ENCODE data around the gene VAMP1. TPM values are rescaled to one million over a fixed set of nuclear protein-coding genes. Genes with fewer than 3 reads are reported as not detected.
"Not testable (repeated sequence)": the region's sequence is repeated elsewhere in the genome, so short reads cannot be mapped to it uniquely, and the experiment has no call there.

Gene VAMP1
- total and polyA plus RNA-seq, 12 donors: 1.4 to 10.2 (median 3.0) TPM

DNA sequence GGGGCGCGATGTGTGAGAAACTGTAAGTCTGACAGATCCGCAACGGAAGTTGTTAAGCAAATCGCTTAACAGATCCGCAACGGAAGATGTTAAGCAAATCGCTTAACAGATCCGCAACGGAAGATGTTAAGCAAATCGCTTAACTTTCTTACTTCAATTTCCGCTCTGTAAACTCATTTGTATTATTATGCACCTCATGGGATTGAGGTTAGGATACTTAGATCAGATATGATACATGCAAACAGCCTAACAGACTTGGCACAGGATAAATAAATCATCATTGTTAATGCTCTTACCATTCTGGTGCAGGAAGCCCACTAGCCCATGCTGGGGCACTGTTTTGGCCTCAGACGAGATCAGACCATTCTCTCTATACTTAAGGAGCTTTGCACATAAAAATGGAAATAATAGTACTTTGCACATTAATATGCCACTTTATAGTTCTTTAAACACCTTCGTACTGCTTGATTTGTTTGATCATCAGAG lies 23.8 kb upstream of the VAMP1 start:
- peaks cover 0 to 55% (median 0%) of the 10 kb centered on the region in 9 donors for H3K36me3 ChIP-seq
- H3K4me3 ChIP-seq: peak overlapping the region; percentile 16 to 98 (median 74)
- intact Hi-C loops (cut with DNase I): loop anchor here in 5 of 10 donors (2.0 to 5.0 kb wide), 2 partner anchors 38 kb away; partner anchors contain the start of gene GAPDH (in 4 of the 5)
- no peak for DNase-seq
- peak overlapping the region in 7 of 10 donors; percentile 92 to 98 (median 97) for H3K27ac ChIP-seq
- 2% methylated on average over 14 of the region's 14 CpGs for WGBS, 2 donors
- no peak for ATAC-seq
- peaks cover 0 to 30% (median 26%) of the 10 kb centered on the region in 9 donors for H3K4me1 ChIP-seq
- TF ChIP-seq, protein P1, sequence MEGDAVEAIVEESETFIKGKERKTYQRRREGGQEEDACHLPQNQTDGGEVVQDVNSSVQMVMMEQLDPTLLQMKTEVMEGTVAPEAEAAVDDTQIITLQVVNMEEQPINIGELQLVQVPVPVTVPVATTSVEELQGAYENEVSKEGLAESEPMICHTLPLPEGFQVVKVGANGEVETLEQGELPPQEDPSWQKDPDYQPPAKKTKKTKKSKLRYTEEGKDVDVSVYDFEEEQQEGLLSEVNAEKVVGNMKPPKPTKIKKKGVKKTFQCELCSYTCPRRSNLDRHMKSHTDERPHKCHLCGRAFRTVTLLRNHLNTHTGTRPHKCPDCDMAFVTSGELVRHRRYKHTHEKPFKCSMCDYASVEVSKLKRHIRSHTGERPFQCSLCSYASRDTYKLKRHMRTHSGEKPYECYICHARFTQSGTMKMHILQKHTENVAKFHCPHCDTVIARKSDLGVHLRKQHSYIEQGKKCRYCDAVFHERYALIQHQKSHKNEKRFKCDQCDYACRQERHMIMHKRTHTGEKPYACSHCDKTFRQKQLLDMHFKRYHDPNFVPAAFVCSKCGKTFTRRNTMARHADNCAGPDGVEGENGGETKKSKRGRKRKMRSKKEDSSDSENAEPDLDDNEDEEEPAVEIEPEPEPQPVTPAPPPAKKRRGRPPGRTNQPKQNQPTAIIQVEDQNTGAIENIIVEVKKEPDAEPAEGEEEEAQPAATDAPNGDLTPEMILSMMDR (IDR thresholded peaks at IDR 0.05): no peak
- H3K9me3 ChIP-seq: no peaks in the 10 kb centered on the region
- no peaks in the 10 kb centered on the region for H3K27me3 ChIP-seq

DNA sequence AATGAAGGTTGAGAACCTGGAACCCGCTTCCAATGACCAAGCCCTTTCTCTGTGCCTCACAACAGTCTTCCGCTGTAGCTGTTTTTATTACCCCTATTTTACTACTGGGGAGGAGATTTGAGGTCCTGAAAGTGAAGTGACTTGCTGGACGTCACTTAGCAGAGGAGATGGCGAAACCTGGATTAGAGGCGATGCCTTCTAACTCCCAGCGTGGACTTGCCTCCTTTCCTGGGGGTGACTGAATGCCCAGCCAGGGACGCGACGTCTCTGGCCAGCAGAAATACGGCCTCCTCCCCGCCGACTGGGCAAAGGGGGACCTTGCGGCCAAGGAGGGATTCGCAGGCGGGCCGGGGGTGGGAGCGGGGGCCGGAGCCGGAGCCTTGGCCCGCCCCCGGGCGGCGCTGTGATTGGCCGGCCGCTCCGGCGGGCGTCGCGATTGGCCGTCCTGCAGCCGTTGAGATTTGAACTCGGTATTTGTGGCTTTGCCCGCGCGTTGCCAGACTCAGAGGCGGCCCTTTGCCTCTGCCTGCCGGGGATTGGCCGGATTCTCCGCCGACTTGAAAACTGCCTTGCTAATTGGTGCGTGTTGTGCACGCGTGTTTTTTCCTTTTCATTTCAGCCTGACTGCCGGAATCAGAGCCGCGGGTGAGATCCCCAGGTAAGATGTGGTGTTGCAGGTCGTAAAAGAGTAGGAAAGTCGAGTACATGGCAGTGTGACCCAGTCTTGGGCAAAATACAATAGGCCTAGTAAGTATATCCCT lies 23.2 kb upstream of the VAMP1 start, which contains the start of gene NCAPD2:
TSS of gene NCAPD2 (plus strand) at position 606 of the 761 bp plus-strand sequence. CDS start 997 bp downstream, outside the sequence.
- Histone ChIP-seq H3K4me3 (peak within 1 kb of the TSS; percentile 60 to 98 (median 74)), H3K36me3 (peaks cover 0 to 49% (median 0%) of the 10 kb centered on the region in 9 donors), H3K4me1 (peaks cover 0 to 30% (median 26%) of the 10 kb centered on the region in 9 donors), H3K9me3 (no peaks in the 10 kb centered on the region), H3K27me3 (no peaks in the 10 kb centered on the region), H3K27ac (peak within 1 kb of the TSS; percentile 89 to 98 (median 96))
- ATAC-seq (peak; percentile 95 to 98 (median 96)), DNase-seq (peak; percentile 93 to 94)
- TF ChIP-seq, protein P1 (IDR thresholded peaks at IDR 0.05): peak in 7 of 9 donors; percentile 27 to 50 (median 35)
- 1% methylated on average over 49 of the region's 49 CpGs for WGBS, 2 donors
- intact Hi-C loops (cut with DNase I): loop anchor here in 7 of 10 donors (1.0 to 5.0 kb wide), 4 partner anchors 23 to 41 kb away; partner anchors contain the start of genes GAPDH (in 6 of the 7) and VAMP1 (in 1 of the 7)

DNA sequence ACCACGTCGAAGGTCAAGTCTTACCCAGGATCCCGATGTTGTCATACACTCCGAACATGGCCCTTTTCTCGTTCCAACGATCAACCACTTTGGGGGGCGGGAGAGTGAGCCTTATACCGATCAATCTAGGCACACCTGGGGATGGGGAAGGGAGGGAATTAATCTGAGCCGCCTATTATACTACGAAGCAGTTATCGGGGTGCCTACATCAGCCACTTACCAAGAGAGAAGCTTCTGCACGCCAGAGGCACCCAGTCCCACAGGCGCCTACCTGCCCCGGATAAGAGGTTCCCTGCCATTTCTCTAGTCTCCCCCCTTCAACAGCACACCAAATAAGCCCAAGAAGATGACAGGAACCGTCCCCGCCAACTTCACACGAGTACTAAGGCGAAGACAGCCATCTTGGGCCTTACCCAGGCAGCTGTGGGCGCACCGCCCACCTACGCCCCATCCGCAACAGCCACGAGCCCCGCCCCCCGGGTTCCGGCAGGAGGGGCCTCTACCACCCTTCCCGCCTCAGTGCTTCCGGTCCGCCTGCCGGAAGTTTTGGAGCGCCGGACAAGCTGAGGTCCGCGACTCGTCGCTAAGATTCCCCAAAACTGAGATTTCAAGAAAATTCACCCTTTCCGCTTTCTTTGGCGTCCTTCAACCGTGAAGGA lies 22.5 kb upstream of the VAMP1 start, which contains the start of gene MRPL51:
TSS of gene MRPL51 (minus strand) at position 425 of the 659 bp plus-strand sequence. CDS start at position 299, 126 bp downstream.
- DNase-seq: peak; percentile 96 to 97
- peaks cover 0 to 30% (median 26%) of the 10 kb centered on the region in 9 donors for H3K4me1 ChIP-seq
- peak within 1 kb of the TSS; percentile 89 to 98 (median 96) for H3K27ac ChIP-seq
- TF ChIP-seq, protein P1 (IDR thresholded peaks at IDR 0.05): no peak
- no peaks in the 10 kb centered on the region for H3K27me3 ChIP-seq
- H3K9me3 ChIP-seq: no peaks in the 10 kb centered on the region
- WGBS, 2 donors: 1% methylated on average over 39 of the region's 39 CpGs
- peak; percentile 95 to 99 (median 98) for ATAC-seq
- H3K36me3 ChIP-seq: peaks cover 0 to 42% (median 0%) of the 10 kb centered on the region in 9 donors
- peak within 1 kb of the TSS; percentile 60 to 98 (median 74) for H3K4me3 ChIP-seq
- intact Hi-C loops (cut with DNase I): loop anchor here in 6 of 10 donors (1.0 to 5.0 kb wide), 3 partner anchors 23 to 42 kb away; partner anchors contain the start of genes GAPDH (in 6 of the 6) and VAMP1 (in 1 of the 6)

DNA sequence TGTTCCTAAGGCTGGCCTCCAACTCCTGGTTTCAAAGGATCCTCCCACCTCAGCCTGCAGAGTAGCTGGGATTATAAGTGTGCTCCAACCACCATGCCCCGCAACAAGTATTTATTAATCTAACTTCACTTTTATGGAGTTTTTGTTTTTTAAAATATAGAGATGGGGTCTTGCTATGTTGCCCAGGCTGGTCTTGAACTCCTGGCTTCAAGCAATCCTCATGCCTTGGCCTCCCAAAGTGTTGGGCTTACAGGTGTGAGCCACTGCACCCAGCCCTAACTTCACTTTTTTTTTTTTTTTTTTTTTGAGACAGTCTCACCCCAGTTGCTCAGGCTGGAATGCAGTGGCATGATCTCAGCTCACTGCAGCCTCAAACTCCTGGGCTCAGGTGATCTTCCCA lies 20.2 kb upstream of the VAMP1 start:
- peaks cover 0 to 19% (median 0%) of the 10 kb centered on the region in 9 donors for H3K36me3 ChIP-seq
- H3K27ac ChIP-seq, H3K27me3 ChIP-seq, H3K9me3 ChIP-seq, DNase-seq, ATAC-seq, H3K4me3 ChIP-seq: not testable (repeated sequence)
- H3K4me1 ChIP-seq: peaks cover 0 to 26% (median 25%) of the 10 kb centered on the region in 9 donors
- WGBS, 2 donors: 100% methylated on average over 1 of the region's 1 CpG
- intact Hi-C loops (cut with DNase I): loop anchor here in 4 of 10 donors (5.0 kb wide), 1 partner anchor 42 kb away; the partner anchor contains the start of gene GAPDH (in 4 of the 4)

Measured in heart right ventricle (tissue), 16 donors.